NCI-H1105 treated with DMSO at 0.1 percent for 48 hours (cell line): ENCODE data around the gene ZNF775.

Source experiments
- DNase-seq: peaks from one replicate; lab custom pipeline; 2025; lab: John Stamatoyannopoulos, UW

The ZNF775 gene

GRCh38 chr7:150346922-150347321 is 32.2 kb upstream of the ZNF775 start:
- no peak for DNase-seq

- DNase-seq, result peak; percentile 27
These were observed 27.4 kb upstream of the ZNF775 start for GRCh38 chr7:150351587-150352194.

GRCh38 chr7:150355666-150356059 is 23.5 kb upstream of the ZNF775 start:
- DNase-seq, result no peak

- peak; percentile 45 for DNase-seq
These were observed 22.7 kb upstream of the ZNF775 start for GRCh38 chr7:150356265-150356897.

- DNase-seq, result peak; percentile 36
These were observed 21.9 kb upstream of the ZNF775 start for GRCh38 chr7:150357270-150357669.

GRCh38 chr7:150357771-150358427 is 21.2 kb upstream of the ZNF775 start:
- DNase-seq, result no peak

- DNase-seq, result no peak
These were observed 20.7 kb upstream of the ZNF775 start for GRCh38 chr7:150358433-150358832.

- no peak for DNase-seq
These were observed 20.0 kb upstream of the ZNF775 start for GRCh38 chr7:150358988-150359621.

GRCh38 chr7:150359622-150360362 is 19.3 kb upstream of the ZNF775 start:
- no peak for DNase-seq

- no peak for DNase-seq
These were observed 18.6 kb upstream of the ZNF775 start for GRCh38 chr7:150360363-150361058.

GRCh38 chr7:150361402-150361801 is 17.7 kb upstream of the ZNF775 start:
- no peak for DNase-seq

GRCh38 chr7:150361807-150362621 is 17.1 kb upstream of the ZNF775 start:
- no peak for DNase-seq

- DNase-seq, result no peak
These were observed 15.8 kb upstream of the ZNF775 start for GRCh38 chr7:150363370-150363769.

GRCh38 chr7:150363872-150364271 is 15.3 kb upstream of the ZNF775 start:
- no peak for DNase-seq

- no peak for DNase-seq
These were observed 13.9 kb upstream of the ZNF775 start for GRCh38 chr7:150365194-150365593.

GRCh38 chr7:150365673-150366398 is 13.3 kb upstream of the ZNF775 start:
- DNase-seq, result no peak

GRCh38 chr7:150367677-150368095 is 11.4 kb upstream of the ZNF775 start:
- DNase-seq, result peak; percentile 93

GRCh38 chr7:150368096-150368883 is 10.8 kb upstream of the ZNF775 start, which contains the start of gene REPIN1:
Gene REPIN1, plus strand, starts transcription at chr7:150368822. Its CDS starts 890 bp downstream, at chr7:150369712.
- peak; percentile 82 for DNase-seq
